OCI-LY1 (cell line): Measurements from ENCODE around the gene SBK3.

Experiments used
- H2AFZ ChIP-seq: fragments of 200-600 bp; sonication (generic), shearing (Covaris generic); 2 replicates; pipeline ENCODE4 v1.6.0; 2014; ENCODE audit warnings: antibody characterized with exemption, mild to moderate bottlenecking, low read length
- H3F3A ChIP-seq: fragments of 200-600 bp; sonication (generic), shearing (Covaris generic); 2 replicates; pipeline ENCODE4 v1.6.0; 2014; ENCODE audit warnings: mild to moderate bottlenecking, antibody characterized with exemption, low read length, moderate library complexity; ENCODE audit not compliant: insufficient read depth
- H3K27ac ChIP-seq: fragments of 200-600 bp; sonication (generic); 2 replicates; pipeline ENCODE4 v1.5.1; 2014; ENCODE audit warnings: low read length, mixed run types, mild to moderate bottlenecking, low read depth; ENCODE audit not compliant: poor library complexity, severe bottlenecking
- H3K27me3 ChIP-seq: fragments of 200-600 bp; sonication (generic); 2 replicates; pipeline ENCODE4 v1.6.0; 2014; ENCODE audit warnings: antibody characterized with exemption, mild to moderate bottlenecking, low read length, moderate library complexity; ENCODE audit not compliant: insufficient read depth
- H3K36me3 ChIP-seq: fragments of 200-600 bp; sonication (generic); 2 replicates; pipeline ENCODE4 v1.6.1; 2014; ENCODE audit warnings: mild to moderate bottlenecking, antibody characterized with exemption, low read length, moderate library complexity, mixed read lengths; ENCODE audit not compliant: insufficient read depth
- H3K4me1 ChIP-seq: fragments of 200-600 bp; sonication (generic); 2 replicates; pipeline ENCODE4 v1.5.1; 2014; ENCODE audit warnings: mild to moderate bottlenecking, low read length, moderate library complexity; ENCODE audit not compliant: insufficient read depth, severe bottlenecking
- H3K4me2 ChIP-seq: fragments of 200-600 bp; sonication (generic), shearing (Covaris generic); 2 replicates; pipeline ENCODE4 v1.6.1; 2014; ENCODE audit warnings: low read length
- H3K4me3 ChIP-seq: fragments of 200-600 bp; sonication (generic); 2 replicates; pipeline ENCODE4 v1.5.1; 2014; ENCODE audit warnings: low read length, low read depth, mild to moderate bottlenecking, mixed read lengths; ENCODE audit not compliant: poor library complexity, severe bottlenecking
- H3K79me2 ChIP-seq: fragments of 200-600 bp; shearing (Covaris generic); 2 replicates; pipeline ENCODE4 v1.6.1; 2016; ENCODE audit warnings: mixed run types, low read length, mixed read lengths; ENCODE audit not compliant: insufficient read depth
- H3K9ac ChIP-seq: fragments of 200-600 bp; sonication (generic), shearing (Covaris generic); 2 replicates; pipeline ENCODE4 v1.6.1; 2014; ENCODE audit warnings: mild to moderate bottlenecking, low read length, mixed read lengths
- H3K9me2 ChIP-seq: fragments of 200-600 bp; sonication (generic), shearing (Covaris generic); 2 replicates; pipeline ENCODE4 v1.6.1; 2014; ENCODE audit warnings: low read depth, mild to moderate bottlenecking, low read length, mixed read lengths
- H3K9me3 ChIP-seq: fragments of 200-600 bp; shearing (Covaris generic); 2 replicates; pipeline ENCODE4 v1.6.1; 2014; ENCODE audit warnings: low read length, mixed read lengths
- H4K20me1 ChIP-seq: fragments of 200-600 bp; sonication (generic), shearing (Covaris generic); 2 replicates; pipeline ENCODE4 v1.6.0; 2016; ENCODE audit warnings: mild to moderate bottlenecking, low read length; ENCODE audit not compliant: insufficient read depth
- CTCF ChIP-seq: fragments of 200-600 bp; sonication (generic), shearing (Covaris generic); IDR thresholded peaks from 2 replicates; pipeline ENCODE4 v1.5.1; 2017; ENCODE audit warnings: mild to moderate bottlenecking, antibody characterized with exemption, low read length, moderate library complexity, mixed read lengths
- EZH2 ChIP-seq: fragments of 200-600 bp; sonication (generic), shearing (Covaris generic); IDR thresholded peaks from 2 replicates; pipeline ENCODE4 v1.8.0; 2017; ENCODE audit warnings: borderline replicate concordance, mixed run types, mild to moderate bottlenecking, antibody characterized with exemption, low read length, moderate library complexity, mixed read lengths

The SBK3 gene

GRCh38 chr19:55553217-55554182 is 8.2 kb upstream of the SBK3 start:
- Histone ChIP-seq H3K4me2 (no peak overlapping the region), H3F3A (no peaks in the 10 kb centered on the region), H4K20me1 (no peaks in the 10 kb centered on the region), H3K9ac (no peak overlapping the region), H3K4me1 (no peaks in the 10 kb centered on the region), H3K36me3 (no peaks in the 10 kb centered on the region), H3K27me3 (no peaks in the 10 kb centered on the region), H2AFZ (no peak overlapping the region), H3K27ac (no peak overlapping the region), H3K4me3 (no peak overlapping the region), H3K9me3 (no peaks in the 10 kb centered on the region), H3K79me2 (no peaks in the 10 kb centered on the region), H3K9me2 (no peaks in the 10 kb centered on the region)
- TF ChIP-seq CTCF, result no peak
- no peak for TF ChIP-seq EZH2

- no peaks in the 10 kb centered on the region for H4K20me1 ChIP-seq
- H3K4me2 ChIP-seq, result no peak overlapping the region
- H3K36me3 ChIP-seq, result no peaks in the 10 kb centered on the region
- H3F3A ChIP-seq, result no peaks in the 10 kb centered on the region
- no peaks in the 10 kb centered on the region for H3K9me2 ChIP-seq
- no peak overlapping the region for H3K27ac ChIP-seq
- H3K9me3 ChIP-seq, result no peaks in the 10 kb centered on the region
- H2AFZ ChIP-seq, result no peak overlapping the region
- H3K9ac ChIP-seq, result no peak overlapping the region
- no peaks in the 10 kb centered on the region for H3K4me1 ChIP-seq
- no peaks in the 10 kb centered on the region for H3K27me3 ChIP-seq
- no peak for TF ChIP-seq CTCF
- no peak for TF ChIP-seq EZH2
- no peak overlapping the region for H3K4me3 ChIP-seq
- no peaks in the 10 kb centered on the region for H3K79me2 ChIP-seq
These were observed 7.3 kb upstream of the SBK3 start for GRCh38 chr19:55552620-55553019.

- no peaks in the 10 kb centered on the region for H3K36me3 ChIP-seq
- no peaks in the 10 kb centered on the region for H3K9me3 ChIP-seq
- H2AFZ ChIP-seq, result no peak overlapping the region
- no peaks in the 10 kb centered on the region for H3K4me1 ChIP-seq
- H3F3A ChIP-seq, result no peaks in the 10 kb centered on the region
- H3K9ac ChIP-seq, result no peak overlapping the region
- H4K20me1 ChIP-seq, result no peaks in the 10 kb centered on the region
- TF ChIP-seq EZH2 (no peak), CTCF (no peak)
- H3K4me2 ChIP-seq, result no peak overlapping the region
- H3K79me2 ChIP-seq, result no peaks in the 10 kb centered on the region
- H3K4me3 ChIP-seq, result no peak overlapping the region
- H3K9me2 ChIP-seq, result no peaks in the 10 kb centered on the region
- peaks cover 3% of the 10 kb centered on the region; the same call in 1 of the 2 replicates for H3K27me3 ChIP-seq
- H3K27ac ChIP-seq, result no peak overlapping the region
These were observed 6.9 kb upstream of the SBK3 start for GRCh38 chr19:55552206-55552605.
